Prostate gland (tissue), 2 donors: Measurements from ENCODE around the gene POLA1. TPM values are rescaled to one million over a fixed set of nuclear protein-coding genes. Genes with fewer than 3 reads are reported as not detected.

ENCODE experiments used
- DNase-seq: peaks from one replicate; pipeline ENCODE4 v3.0.0-alpha.2; 2019; ENCODE audit warnings: low spot score
- H3K27ac ChIP-seq, 2 donors: fragments of 200-600 bp; sonication (generic); 2 replicates each; pipeline ENCODE4 v1.5.1; 2017 to 2019
- H3K27me3 ChIP-seq: fragments of 200-600 bp; sonication (generic); replicated peaks from 2 replicates; pipeline ENCODE4 v1.5.1; 2019; ENCODE audit not compliant: insufficient read depth
- H3K36me3 ChIP-seq, 2 donors: fragments of 200-600 bp; sonication (generic); 1 replicate in 1 of 2; 2 replicates in 1 of 2; pipeline versions ENCODE4 v1.5.1 to v1.8.1; 2017 to 2019
- H3K4me1 ChIP-seq: fragments of 200-600 bp; sonication (generic); replicated peaks from 2 replicates; pipeline ENCODE4 v1.5.1; 2019
- H3K4me3 ChIP-seq, 2 donors: fragments of 200-600 bp; sonication (generic); 2 replicates each; pipeline ENCODE4 v1.5.1; 2017 to 2019
- H3K9me3 ChIP-seq: fragments of 200-600 bp; sonication (generic); 2 replicates; pipeline ENCODE4 v1.5.1; 2017
- POLR2A ChIP-seq: fragments of 450-650 bp; IDR thresholded peaks from one replicate; pipeline ENCODE4 v1.6.1; 2016; ENCODE audit warnings: antibody characterized with exemption, mild to moderate bottlenecking
- POLR2AphosphoS5 ChIP-seq: sonication (generic); formaldehyde crosslinking; IDR thresholded peaks from one replicate; pipeline ENCODE4 v1.6.1; 2017; ENCODE audit warnings: antibody characterized with exemption
- WGBS: methylation state at CpG from one replicate; pipeline ENCODE4 v1.1.5; 2018; 5-methylcytosine and 5-hydroxymethylcytosine counted together
- intact Hi-C: fragments of 100-400 bp; cut with DNase I; formaldehyde crosslinking; loops from one replicate; pipeline ENCODE4 v1.14.2; 2022
- total RNA-seq, 2 donors: library from RNA; depleted of rRNA; stranded (reverse); fragments of >200 nt; gene quantifications; one replicate each; pipeline ENCODE4 v1.1.0, GENCODE V29; 2016
- TF ChIP-seq, protein P1 (sequence below), 4 experiments: fragments of 200-600 bp in 2 of 4; fragments of 450-650 bp in 2 of 4; sonication (generic) in 2 of 4; IDR thresholded peaks; 1 replicate in 3 of 4; 2 replicates in 1 of 4; pipeline ENCODE4 v1.5.1; 2016 to 2019; ENCODE audit warnings: antibody characterized with exemption in 4 of 4, mild to moderate bottlenecking in 2 of 4, moderate library complexity in 2 of 4

Gene POLA1
- total RNA-seq, 2 donors from 2014 or later, result 11.9 to 12.2 TPM

GRCh38 chrX:25004040-25004439 is 310.3 kb downstream of the POLA1 start:
- no peak for DNase-seq
- Histone ChIP-seq H3K27me3 (no peaks in the 10 kb centered on the region), H3K36me3 (no peaks in the 10 kb centered on the region), H3K27ac (no peak overlapping the region), H3K4me3 (no peak overlapping the region), H3K4me1 (no peaks in the 10 kb centered on the region), H3K9me3 (no peaks in the 10 kb centered on the region)
- intact Hi-C loops, result no loop called here
- no peak for TF ChIP-seq POLR2AphosphoS5
- no peak for TF ChIP-seq POLR2A
- TF ChIP-seq, protein P1, sequence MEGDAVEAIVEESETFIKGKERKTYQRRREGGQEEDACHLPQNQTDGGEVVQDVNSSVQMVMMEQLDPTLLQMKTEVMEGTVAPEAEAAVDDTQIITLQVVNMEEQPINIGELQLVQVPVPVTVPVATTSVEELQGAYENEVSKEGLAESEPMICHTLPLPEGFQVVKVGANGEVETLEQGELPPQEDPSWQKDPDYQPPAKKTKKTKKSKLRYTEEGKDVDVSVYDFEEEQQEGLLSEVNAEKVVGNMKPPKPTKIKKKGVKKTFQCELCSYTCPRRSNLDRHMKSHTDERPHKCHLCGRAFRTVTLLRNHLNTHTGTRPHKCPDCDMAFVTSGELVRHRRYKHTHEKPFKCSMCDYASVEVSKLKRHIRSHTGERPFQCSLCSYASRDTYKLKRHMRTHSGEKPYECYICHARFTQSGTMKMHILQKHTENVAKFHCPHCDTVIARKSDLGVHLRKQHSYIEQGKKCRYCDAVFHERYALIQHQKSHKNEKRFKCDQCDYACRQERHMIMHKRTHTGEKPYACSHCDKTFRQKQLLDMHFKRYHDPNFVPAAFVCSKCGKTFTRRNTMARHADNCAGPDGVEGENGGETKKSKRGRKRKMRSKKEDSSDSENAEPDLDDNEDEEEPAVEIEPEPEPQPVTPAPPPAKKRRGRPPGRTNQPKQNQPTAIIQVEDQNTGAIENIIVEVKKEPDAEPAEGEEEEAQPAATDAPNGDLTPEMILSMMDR (IDR thresholded peaks at IDR 0.05), result no peak
- 43% methylated on average over 10 of the region's 10 CpGs for WGBS

- no peaks in the 10 kb centered on the region for H3K4me1 ChIP-seq
- H3K27me3 ChIP-seq, result no peaks in the 10 kb centered on the region
- TF ChIP-seq POLR2AphosphoS5 (no peak), POLR2A (no peak)
- TF ChIP-seq, protein P1 (IDR thresholded peaks at IDR 0.05), result no peak
- H3K9me3 ChIP-seq, result no peaks in the 10 kb centered on the region
- peak overlapping the region in 1 of 2 donors; percentile 5 for H3K4me3 ChIP-seq
- H3K27ac ChIP-seq, result no peak overlapping the region
- 17% methylated on average over 6 of the region's 59 CpGs for WGBS
- H3K36me3 ChIP-seq, result no peaks in the 10 kb centered on the region
- intact Hi-C loops, result no loop called here
- DNase-seq, result no peak
Observed at GRCh38 chrX:25004485-25005032, 310.8 kb downstream of the POLA1 start.

DNA sequence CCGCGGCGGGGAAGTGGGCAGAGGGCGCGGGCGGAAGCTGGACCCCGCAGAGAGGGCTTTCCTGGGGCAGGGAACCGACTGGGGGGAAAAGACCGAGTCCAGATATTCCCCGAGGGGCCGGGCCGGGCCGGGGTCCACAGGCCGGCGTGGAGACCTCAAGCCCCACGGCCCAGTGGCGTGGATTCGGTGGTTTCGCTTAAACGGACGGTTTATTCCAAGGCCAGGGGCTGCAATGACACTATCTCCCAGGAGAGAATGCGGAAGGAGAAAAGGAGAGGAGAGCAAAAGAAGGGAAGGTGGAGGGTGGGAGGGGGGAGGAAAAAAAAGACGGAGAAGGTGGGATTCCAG is 311.3 kb downstream of the POLA1 start:
- intact Hi-C loops, result no loop called here

GRCh38 chrX:25005382-25006185 is 311.9 kb downstream of the POLA1 start:
- Histone ChIP-seq H3K27ac (no peak overlapping the region), H3K4me3 (peak overlapping the region in 1 of 2 donors; percentile 5), H3K4me1 (no peaks in the 10 kb centered on the region), H3K9me3 (no peaks in the 10 kb centered on the region), H3K36me3 (no peaks in the 10 kb centered on the region), H3K27me3 (no peaks in the 10 kb centered on the region)
- TF ChIP-seq, protein P1 (IDR thresholded peaks at IDR 0.05), result no peak
- TF ChIP-seq POLR2A, result no peak
- no peak for TF ChIP-seq POLR2AphosphoS5
- DNase-seq, result no peak
- intact Hi-C loops, result no loop called here
- 9% methylated on average over 15 of the region's 72 CpGs for WGBS

More for the DNA sequence above, 311.3 kb downstream of the POLA1 start:
- Histone ChIP-seq H3K27me3 (no peaks in the 10 kb centered on the region), H3K36me3 (no peaks in the 10 kb centered on the region), H3K4me3 (peak overlapping the region in 1 of 2 donors; percentile 5), H3K9me3 (no peaks in the 10 kb centered on the region), H3K27ac (no peak overlapping the region), H3K4me1 (no peaks in the 10 kb centered on the region)
- 7% methylated on average over 8 of the region's 23 CpGs for WGBS
- DNase-seq, result no peak
- no peak for TF ChIP-seq POLR2A
- TF ChIP-seq, protein P1 (IDR thresholded peaks at IDR 0.05), result no peak
- no peak for TF ChIP-seq POLR2AphosphoS5
